CD4-positive, alpha-beta T cell treated with Interleukin-4 for 1 hour (primary cell): ENCODE results near the gene TNFSF9.
A peak's percentile ranks its signal among the peaks of the same experiment; 100 is the strongest.
"Not testable (repeated sequence)": the region's sequence is repeated elsewhere in the genome, so short reads cannot be mapped to it uniquely, and the experiment has no call there.

ENCODE experiments used
- DNase-seq, 2 donors: peaks; one replicate each; pipeline ENCODE4 v3.0.0-alpha.2; 2020 to 2022

The TNFSF9 gene

DNA sequence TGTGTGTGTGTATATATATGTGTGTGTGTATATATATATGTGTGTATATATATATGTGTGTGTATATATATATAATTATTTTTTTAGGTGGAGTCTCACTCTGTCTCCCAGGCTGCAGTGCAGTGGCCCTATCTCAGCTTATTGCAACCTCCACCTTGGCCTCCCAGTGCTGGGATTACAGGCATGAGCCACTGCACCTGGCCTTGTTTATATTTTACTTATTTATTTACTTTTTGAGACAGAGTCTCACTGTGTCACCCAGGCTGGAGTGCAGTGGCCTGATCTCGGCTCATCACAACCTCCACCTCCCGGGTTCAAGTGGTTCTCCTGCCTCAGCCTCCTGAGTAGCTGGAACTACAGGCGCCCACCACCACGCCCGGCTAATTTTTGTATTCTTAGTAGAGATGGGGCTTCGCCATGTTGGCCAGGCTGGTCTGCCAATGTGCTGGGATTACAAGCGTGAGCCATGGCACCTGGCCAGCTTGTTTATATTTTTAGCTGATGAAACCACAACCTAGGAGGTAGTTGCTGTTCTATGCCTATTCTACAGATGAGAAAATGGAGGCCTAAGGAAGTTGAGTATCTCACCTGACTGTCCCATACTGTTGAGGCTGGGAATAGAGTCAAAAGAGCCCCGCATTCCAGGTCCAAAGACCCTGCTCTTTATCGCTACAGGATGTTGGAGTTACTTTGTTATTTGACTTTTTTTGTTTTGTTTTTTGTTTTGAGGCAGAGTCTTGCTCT lies 22.6 kb upstream of the TNFSF9 start:
- DNase-seq, result not testable (repeated sequence)

DNA sequence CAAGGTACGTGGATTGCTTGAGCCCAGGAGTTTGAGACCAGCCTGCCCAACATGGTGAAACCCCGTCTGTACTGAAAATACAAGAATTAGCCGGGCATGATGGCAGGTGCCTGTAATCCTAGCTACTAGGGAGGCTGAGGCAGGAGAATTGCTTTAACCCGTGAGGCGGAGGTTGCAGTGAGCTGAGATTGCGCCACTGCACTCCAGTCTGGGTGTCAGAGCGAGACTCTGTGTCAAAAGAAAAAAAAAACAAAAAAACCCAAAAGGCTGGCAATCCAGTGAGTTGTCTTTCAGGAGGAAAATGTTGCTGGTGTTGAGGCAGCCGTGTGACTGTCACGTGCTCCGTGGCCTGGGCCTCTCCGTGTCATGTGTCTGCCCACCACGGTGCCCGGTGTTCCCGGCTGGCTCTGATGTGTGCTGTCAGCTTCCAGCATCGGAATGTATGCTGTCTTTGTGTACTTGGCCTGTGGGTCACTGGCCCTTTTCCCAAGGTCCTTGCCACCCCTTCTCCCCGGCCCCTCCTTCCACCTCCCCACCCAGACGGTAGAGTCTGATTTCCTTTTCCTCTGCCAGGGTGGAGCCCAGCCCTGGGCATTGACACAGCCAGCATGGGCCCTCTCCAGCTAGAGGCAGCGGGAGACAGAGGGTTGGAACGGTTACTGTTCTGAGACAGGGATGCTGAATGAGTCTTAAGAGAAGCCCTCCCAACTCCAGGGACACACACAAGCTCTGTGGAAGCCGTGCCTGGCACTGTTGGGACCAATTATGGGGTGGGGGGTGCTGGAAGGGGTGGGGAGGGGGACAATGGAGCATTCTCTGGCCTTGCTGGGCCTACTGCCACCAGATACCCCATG lies 21.5 kb upstream of the TNFSF9 start:
- DNase-seq, result no peak

DNA sequence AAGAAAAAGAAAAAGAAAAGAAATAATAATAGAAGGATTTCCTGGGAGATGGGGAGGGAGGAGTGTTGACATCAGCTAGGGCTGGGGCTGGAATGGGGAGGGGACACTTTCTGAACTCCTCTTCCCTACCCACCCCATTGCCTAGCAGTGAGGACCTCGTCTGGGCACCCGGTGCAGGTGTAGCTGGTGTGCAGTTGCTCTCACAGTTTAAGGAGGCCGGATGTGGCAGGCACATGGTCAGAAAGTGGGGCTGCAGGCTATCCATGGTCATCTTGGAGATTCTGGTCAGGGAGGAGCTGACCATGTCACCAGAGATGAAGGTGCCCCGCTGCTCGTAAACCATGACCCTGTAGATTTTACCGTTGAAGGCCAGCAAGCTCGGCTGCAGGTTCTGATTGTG lies 20.2 kb upstream of the TNFSF9 start:
- no peak for DNase-seq

DNA sequence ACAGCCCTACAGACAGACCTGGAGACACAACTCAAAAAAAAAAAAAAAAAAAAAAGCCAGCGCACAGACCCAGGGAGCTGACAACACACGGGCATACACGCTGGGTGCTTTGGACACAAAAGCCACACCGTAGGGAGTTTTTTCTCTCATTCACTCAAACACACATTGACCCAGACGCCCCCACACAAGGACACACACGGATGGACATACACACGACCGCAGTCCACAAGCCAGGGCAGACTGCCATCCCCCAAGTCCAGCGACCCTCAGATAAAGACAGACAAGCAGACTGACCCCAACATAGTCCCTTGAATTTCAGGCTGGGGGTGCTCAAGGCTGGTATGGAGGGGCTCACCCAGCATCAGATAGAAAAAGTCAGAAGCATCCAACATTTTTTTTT lies 16.7 kb upstream of the TNFSF9 start:
- no peak for DNase-seq

DNA sequence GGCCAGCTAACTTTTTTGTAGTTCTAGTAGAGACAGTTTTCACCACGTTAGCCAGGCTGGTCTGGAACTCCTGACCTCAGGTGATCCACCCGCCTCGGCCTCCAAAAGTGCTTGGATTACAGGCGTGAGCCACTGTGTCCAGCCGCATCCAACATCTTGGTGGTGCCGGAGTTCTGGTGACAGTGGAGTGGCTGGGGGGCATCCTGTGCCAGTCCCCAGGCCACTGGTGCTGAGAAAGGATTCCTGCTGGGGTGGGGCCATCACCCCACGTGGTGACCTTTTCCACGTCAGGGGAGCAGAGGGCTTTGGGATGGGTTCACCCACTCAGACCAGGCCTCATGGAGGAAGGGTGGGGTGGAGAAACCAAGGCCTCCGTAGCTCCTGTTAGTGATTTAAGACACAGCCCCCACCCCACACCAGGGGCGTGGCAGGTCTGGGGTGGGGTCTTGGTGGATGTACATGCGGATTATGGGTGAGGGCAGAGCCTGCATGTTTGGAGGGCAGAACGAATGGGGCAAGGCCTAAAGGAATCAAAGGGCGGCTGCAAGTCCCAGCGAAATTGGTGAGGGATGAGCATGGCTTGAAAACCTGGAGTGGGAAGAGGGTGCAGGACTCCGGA lies 15.8 kb upstream of the TNFSF9 start:
- no peak for DNase-seq

DNA sequence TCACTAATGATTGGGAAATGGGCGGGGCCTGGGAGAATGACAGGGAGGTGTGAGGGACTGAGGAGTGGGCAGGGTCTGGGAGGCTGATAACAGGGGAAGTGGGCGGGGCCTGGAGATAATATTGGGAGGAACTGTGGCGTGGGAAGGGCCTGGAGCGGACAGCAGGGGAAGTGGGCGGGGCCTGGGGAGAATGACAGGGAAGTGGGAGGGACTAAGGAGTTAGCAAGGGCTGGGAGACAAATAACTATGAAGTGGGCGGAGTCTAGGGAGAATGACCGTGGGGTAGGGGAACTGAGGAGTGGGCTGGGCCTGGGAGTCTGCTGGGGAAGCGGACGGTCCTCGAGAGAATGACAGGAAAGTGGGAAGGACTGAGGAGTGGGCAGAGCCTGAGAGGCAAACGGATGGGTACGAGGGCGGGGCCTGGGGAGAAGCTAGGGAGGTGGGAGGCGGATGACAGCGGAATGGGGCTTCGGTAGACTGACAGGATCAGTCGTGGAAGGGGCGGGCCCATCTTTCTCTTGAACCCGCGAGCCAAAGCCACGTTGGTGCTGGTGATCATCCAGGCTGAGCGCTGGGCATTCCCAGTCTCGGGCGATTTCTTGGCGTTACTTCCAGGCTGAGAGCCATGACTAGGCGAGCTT lies 14.7 kb upstream of the TNFSF9 start:
- peak; percentile 80 to 85 for DNase-seq

DNA sequence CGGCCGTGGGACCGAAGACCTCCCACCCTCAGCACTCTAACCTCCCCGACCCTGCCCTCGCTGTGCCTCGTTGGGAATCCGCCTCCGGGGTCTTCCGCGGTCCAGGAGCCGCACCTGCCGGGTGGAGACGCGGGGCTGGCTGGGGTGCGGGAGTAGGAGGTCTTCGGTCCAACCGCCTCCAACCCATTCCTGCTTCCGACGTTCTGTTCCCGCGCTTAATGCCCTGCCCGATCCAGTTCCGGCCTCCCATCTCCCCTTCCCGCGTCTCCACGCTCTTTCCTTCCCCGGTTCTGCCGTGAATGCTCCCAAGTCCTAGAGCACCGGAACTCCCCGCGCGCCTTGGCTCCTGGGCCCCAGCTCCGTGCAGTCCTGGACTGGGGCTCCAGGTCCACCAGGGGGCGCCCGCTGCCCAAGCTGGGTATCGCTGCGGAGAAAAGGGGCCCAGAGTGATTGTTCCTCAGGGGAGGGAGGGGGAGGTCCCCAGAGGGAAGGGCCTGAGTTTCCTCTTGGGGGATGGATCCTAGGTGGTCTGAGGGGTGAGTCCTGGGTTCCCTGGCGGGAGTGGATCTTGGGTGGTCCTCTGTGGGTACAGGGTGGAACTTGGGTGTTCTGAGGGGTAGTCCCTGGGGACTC lies 14.1 kb upstream of the TNFSF9 start:
- peak; percentile 87 to 89 for DNase-seq

DNA sequence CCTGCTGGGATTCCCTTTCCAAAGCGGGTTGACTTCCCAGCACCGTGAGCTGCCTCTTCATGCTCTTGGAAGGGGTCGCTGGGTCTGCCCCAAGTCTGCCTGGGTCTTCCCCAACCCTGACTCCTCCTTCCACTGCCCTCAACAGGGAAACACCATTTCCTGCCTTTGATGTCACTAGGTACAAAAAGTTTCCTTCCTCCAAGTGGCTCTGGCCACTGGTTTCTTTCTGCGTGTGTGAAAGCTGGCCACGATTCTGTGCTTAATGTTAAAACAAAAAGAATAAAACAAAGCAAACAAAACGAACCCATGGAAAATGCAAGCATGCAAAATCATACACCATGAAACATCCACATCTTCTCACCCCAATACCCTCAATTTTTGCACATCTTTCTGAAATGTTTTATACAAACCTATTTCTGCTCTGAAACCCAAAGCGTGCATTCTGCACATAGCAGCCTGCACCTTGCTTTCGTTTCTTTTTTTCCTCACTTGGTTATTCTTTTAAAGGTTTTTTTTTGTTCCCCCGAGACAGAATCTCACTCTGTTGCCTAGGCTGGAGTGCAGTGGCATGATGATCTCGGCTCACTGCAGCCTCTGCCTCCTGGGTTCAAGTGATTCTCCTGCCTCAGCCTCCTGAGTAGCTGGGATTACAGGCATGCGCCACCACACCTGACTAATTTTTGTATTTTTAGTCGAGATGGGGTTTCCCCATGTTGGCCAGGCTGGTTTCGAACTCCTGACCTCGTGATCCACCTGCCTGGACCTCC lies 12.5 kb upstream of the TNFSF9 start:
- DNase-seq, result peak in 1 of 2 donors; percentile 45

DNA sequence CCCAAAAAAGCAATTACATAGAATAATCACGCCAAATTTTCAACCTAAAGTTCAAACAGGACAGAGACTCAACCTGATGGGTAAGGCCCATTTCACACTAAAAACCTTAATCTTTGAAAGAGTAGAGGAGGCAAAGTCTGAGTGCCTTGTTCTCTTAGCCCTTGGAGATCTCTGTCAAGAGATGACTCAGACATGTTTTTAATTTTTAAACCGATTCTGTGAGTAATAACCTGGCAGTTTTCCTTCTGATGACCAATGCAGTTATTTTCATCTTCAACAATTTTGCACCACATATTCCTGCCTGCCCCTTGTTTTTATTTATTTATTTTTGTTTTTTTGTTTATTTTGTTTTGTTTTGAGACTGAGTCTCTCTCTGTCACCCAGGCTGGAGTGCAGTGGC lies 11.5 kb upstream of the TNFSF9 start:
- no peak for DNase-seq

DNA sequence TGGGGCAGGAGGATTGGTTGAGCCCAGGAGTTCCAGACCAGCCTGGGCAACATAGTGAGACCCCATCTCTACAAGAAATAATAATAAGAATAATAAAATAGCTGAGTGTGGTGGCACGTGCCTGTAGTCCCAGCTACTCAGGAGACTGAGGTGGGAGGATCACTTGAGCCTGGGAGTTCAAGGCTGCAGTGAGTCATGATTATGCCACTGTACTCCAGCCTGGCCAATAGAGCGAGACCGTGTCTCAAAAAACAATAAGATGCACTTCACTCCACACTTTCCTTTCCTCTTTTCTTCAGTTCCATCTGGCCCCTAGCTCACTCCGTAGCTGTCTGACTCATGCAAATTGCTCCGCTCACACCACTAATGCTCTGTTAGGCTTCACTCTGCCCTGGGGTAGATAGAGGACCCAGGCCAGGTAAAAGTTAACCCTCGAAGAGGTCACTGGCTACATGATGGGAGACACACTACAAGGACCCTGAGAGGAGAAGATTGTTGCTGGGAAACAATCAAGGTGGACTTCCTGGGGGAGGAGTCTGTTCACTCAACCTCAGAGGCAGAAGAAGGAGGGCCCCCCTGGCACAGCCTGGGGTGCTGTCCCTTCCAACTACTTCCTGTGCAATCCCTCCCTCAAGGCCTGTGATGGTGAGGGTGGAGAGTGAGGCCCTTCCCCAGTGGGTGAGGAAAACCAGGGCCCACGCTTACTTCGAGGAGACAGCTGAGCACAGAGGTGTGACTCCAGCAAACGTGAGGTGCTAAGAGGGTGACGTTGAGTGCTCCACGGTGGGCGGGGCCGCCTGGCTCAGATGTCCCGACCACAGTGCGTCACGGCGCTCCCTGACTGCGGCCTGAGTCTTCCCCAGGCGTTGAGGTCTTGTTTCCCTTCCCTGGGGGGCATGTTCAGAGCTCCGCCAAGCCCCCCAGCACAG lies 8.8 kb upstream of the TNFSF9 start:
- DNase-seq, result peak; percentile 80

DNA sequence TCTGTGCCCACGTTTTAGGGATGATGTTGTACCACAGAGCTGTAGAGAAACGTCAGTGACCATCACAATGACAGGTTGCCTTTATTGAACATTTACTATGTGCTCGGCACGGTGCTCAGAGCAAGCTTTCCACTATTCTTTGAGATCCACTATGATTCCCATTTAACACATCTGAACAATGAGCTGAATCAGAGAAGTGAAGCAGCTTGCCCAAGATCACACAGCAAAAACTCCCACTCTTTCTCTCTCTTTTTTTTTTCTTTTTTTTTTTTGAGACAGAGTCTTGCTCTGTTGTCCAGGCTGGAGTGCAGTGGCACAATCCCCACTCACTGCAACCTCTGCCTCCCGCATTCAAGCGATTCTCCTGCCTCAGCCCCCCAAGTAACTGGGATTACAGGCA lies 8.1 kb upstream of the TNFSF9 start:
- DNase-seq, result no peak

DNA sequence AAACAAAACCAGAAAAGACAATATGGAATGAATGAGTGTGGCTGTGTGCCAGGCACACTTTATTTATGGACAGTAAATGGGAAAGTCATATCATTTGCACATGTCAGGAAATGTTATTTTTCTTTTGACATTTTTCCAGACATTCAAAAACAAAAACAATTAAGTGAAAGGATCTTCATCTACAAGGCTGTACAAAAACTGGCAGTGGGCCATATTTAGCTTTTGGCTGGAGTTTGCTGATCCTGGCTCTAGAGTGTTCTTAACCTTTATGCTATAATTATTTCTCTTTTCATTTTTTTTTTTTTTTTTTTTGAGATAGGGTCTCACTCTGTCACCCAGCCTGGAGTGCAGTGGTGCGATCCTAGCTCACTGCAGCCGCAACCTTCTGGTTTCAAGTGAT lies 6.5 kb upstream of the TNFSF9 start:
- DNase-seq, result no peak

DNA sequence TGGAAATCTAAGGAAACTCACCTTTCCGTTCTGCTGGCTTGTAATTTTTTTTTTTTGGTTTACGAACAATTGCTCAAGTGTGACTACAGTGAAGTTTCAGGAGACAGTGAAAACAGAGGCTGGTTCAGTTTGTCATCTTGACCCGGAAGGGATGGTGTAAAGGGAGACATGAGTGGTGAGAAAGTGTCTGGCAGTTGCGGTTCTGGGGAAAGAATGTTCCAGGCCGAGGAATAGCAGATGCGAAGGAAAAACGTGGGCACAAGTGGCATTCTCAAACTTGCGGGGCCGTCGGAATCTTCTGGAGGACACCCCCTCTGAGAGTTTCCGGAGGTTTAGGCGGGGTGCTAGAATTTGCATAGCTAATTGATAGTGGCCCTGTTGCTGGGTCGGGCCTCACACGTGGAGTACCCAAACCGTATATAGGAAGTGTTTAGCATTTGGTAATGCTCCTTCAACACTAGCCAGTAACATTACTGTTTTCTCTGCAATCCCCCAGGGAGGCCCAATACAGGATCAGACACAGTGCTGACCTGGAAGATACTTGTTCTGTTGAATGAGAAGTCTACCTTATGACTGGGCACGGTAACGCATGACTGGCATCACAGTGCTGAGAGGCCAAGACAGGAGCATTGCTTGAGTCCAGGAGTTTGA lies 2.8 kb upstream of the TNFSF9 start:
- DNase-seq, result peak in 1 of 2 donors; percentile 48

DNA sequence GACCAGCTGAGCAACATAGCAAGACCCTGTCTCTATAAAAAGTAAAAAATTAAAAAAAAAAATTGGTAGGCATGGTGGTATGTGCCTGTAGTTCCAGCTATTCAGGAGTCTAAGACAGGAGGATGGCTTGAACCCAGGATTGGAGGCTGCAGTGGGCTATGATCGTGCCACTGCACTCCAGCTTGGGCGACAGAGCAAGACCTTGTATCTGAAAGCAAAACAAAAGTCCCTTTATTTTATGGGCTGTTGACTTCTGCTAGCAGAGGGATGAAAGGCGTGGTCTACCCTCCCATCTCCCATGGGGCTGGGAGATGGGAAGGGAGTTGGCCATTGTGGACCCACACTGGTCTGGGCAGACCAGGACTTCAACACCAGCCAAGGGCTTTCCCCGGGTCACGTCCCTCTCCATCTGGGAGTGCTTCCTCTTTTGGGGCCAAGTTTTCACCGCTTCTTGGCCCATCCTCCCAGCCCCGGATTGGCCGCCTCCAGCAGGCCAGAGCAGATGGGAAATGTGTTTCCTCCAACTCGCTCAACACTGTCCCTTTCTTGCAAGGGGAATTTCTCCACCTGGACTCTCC lies 2.2 kb upstream of the TNFSF9 start:
- DNase-seq, result peak in 1 of 2 donors; percentile 58

DNA sequence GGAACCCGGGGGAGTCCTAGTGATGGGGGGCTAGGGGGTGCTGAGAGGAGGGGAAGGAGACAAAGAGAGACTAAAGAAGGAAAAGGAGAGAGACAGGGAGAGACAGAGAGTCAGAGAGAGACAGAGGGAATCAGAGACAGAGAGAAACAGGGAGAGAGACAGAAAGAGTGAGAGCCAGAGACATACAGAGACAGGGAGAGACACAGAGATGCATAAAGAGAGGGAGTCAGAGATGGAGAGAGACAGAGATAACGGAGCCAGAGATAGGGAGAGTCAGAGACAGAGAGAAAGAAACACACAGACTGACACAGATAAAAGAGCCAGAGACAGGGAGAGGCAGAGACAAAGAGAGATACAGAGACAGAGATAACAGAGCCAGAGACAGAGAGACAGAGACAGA lies 1.5 kb upstream of the TNFSF9 start:
- DNase-seq, result no peak

DNA sequence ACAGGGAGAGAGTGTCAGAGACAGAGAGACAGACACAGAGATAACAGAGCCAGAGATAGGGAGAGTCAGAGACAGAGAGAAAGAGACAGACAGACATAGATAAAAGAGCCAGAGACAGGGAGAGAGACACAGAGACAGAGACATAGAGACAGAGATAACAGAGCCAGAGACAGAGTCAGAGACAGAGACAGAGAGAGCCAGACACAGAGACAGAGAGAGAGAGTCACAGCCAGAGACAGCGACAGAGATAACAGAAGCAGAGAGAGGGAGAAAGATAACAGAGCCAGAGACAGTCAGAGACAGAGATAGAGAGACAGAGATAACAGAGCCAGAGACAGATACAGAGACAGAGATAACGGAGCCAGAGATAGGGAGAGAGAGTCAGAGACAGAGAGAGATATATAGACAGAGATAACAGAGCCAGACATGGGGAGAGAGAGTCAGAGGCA lies 865 bp upstream of the TNFSF9 start:
- DNase-seq, result no peak

DNA sequence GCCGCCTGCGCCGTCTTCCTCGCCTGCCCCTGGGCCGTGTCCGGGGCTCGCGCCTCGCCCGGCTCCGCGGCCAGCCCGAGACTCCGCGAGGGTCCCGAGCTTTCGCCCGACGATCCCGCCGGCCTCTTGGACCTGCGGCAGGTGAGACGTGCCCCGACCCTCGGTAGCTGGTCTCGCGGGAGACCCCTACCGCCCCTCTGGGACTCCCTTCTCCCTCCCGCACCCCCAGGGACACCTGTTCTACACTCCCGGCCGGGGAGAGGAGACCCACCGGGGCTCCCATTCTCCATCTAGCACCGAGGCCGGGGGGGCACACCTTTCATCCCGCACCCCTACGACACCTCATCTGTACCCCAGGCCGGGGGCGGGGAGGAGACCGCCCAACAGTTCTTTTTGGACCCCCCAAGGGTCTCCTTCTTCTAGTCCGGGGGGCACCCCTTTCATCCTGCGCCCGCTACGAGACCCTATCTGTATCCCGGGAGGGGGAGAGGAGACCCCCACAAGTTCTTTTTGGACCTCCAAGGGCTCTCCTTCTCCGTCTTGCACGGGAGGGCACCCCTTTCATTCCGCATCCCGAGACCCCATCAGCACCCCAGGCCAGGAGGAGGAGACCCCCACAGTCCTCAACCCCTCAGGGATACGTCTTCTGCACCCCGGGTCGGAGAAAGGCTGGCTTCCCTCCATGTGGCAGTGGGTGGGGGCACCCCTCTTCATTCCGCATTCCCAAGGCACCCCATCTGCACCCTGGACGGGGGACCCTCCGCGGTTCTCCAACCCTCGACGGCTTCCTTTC lies 533 bp downstream of the TNFSF9 start:
- DNase-seq, result no peak

DNA sequence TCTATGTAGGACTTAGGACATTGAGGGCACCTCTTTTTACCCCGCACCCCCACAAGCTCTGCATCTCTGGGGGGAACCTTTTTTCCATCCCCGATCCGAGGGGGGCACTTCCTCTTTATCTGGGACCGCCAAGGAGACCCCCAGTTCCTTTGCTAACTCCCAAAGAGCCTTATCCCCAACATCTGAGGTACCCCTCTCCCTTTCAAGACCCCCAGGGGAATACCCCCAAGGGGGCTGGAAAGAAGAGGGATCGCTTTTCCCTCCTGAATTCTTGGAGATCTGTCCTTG lies 1.1 kb downstream of the TNFSF9 start:
- no peak for DNase-seq
